ENCODE measurements around the gene MED28. TPM values are rescaled to one million over a fixed set of nuclear protein-coding genes. Genes with fewer than 3 reads are reported as not detected.

The MED28 gene
- polyA plus RNA-seq, 1 donor (not counting 4 experiments of a cell fraction or from before 2014, with no cell fraction given) = 22.5 TPM

GRCh38 chr4:17680559-17681280, 66.3 kb downstream of the MED28 start:
- Histone ChIP-seq H3K79me2 (ENCODE audit: control insufficient read depth, insufficient read depth, low read length) (no peaks in the 10 kb centered on the region), H3K36me3 (ENCODE audit: control insufficient read depth in 2 of 2, extremely low read depth in 1 of 2, insufficient read depth in 2 of 2, low read length in 2 of 2) (no peaks in the 10 kb centered on the region), H3K4me1 (ENCODE audit: control insufficient read depth, extremely low read depth, insufficient read depth, low read length) (no peaks in the 10 kb centered on the region), H3K4me3 (ENCODE audit: control insufficient read depth in 2 of 3, extremely low read depth in 1 of 3, insufficient read depth in 2 of 3, low read depth in 1 of 3, low read length in 3 of 3) (no peak overlapping the region), H3K27me3 (ENCODE audit: control insufficient read depth, extremely low read depth, insufficient read depth, low read length) (no peaks in the 10 kb centered on the region), H4K20me1 (ENCODE audit: control insufficient read depth, extremely low read depth, insufficient read depth, low read length) (no peaks in the 10 kb centered on the region), H3K9ac (ENCODE audit: control insufficient read depth, extremely low read depth, insufficient read depth, low read length) (no peak overlapping the region), H3K9me1 (ENCODE audit: control insufficient read depth, extremely low read depth, insufficient read depth, low read length) (no peaks in the 10 kb centered on the region), H3K27ac (ENCODE audit: control insufficient read depth, insufficient read depth, low read length) (no peak overlapping the region), H3K4me2 (ENCODE audit: control insufficient read depth, extremely low read depth, insufficient read depth, low read depth, low read length) (no peak overlapping the region), H3K9me3 (ENCODE audit: control insufficient read depth, low read depth, low read length) (no peaks in the 10 kb centered on the region), H2AFZ (ENCODE audit: control insufficient read depth, low read length) (no peak overlapping the region)
- dilution Hi-C loops (cut with MboI; ENCODE audit: extremely low pct_ligation_motif_present, low sequenced_read_pairs) = no loop called here
- DNase-seq (ENCODE audit: low read depth, low spot score) = no peak
- TF ChIP-seq EZH2 (IDR thresholded peaks at IDR 0.05; ENCODE audit: low read length) (no peak), CTCF (optimal IDR thresholded peaks at IDR 0.05 in 1 of 3, IDR thresholded peaks at IDR 0.05 in 1 of 3, conservative IDR thresholded peaks at IDR 0.05 in 1 of 3; ENCODE audit: extremely low read depth in 1 of 3, insufficient read depth in 2 of 3, low read length in 3 of 3) (no peak)
- FAIRE-seq = no peak

- no peak overlapping the region for H3K9ac ChIP-seq (ENCODE audit: control insufficient read depth, extremely low read depth, insufficient read depth, low read length)
- H3K4me2 ChIP-seq (ENCODE audit: control insufficient read depth, extremely low read depth, insufficient read depth, low read depth, low read length) = no peak overlapping the region
- no peak overlapping the region for H2AFZ ChIP-seq (ENCODE audit: control insufficient read depth, low read length)
- H3K4me3 ChIP-seq (ENCODE audit: control insufficient read depth in 2 of 3, extremely low read depth in 1 of 3, insufficient read depth in 2 of 3, low read depth in 1 of 3, low read length in 3 of 3) = no peak overlapping the region
- no peaks in the 10 kb centered on the region for H3K36me3 ChIP-seq (ENCODE audit: control insufficient read depth in 2 of 2, extremely low read depth in 1 of 2, insufficient read depth in 2 of 2, low read length in 2 of 2)
- FAIRE-seq (no peak), DNase-seq (ENCODE audit: low read depth, low spot score) (no peak)
- H3K27ac ChIP-seq (ENCODE audit: control insufficient read depth, insufficient read depth, low read length) = no peak overlapping the region
- no peaks in the 10 kb centered on the region for H3K27me3 ChIP-seq (ENCODE audit: control insufficient read depth, extremely low read depth, insufficient read depth, low read length)
- H3K79me2 ChIP-seq (ENCODE audit: control insufficient read depth, insufficient read depth, low read length) = no peaks in the 10 kb centered on the region
- no peaks in the 10 kb centered on the region for H4K20me1 ChIP-seq (ENCODE audit: control insufficient read depth, extremely low read depth, insufficient read depth, low read length)
- H3K9me3 ChIP-seq (ENCODE audit: control insufficient read depth, low read depth, low read length) = no peaks in the 10 kb centered on the region
- TF ChIP-seq CTCF (optimal IDR thresholded peaks at IDR 0.05 in 1 of 3, IDR thresholded peaks at IDR 0.05 in 1 of 3, conservative IDR thresholded peaks at IDR 0.05 in 1 of 3; ENCODE audit: extremely low read depth in 1 of 3, insufficient read depth in 2 of 3, low read length in 3 of 3) (no peak), EZH2 (IDR thresholded peaks at IDR 0.05; ENCODE audit: low read length) (no peak)
- H3K4me1 ChIP-seq (ENCODE audit: control insufficient read depth, extremely low read depth, insufficient read depth, low read length) = no peaks in the 10 kb centered on the region
- dilution Hi-C loops (cut with MboI; ENCODE audit: extremely low pct_ligation_motif_present, low sequenced_read_pairs) = no loop called here
- no peaks in the 10 kb centered on the region for H3K9me1 ChIP-seq (ENCODE audit: control insufficient read depth, extremely low read depth, insufficient read depth, low read length)
These were observed 67.1 kb downstream of the MED28 start for GRCh38 chr4:17681281-17682221.

All from keratinocyte (primary cell).